Thyroid gland (tissue), 4 donors: ENCODE results near the gene LPP.

Source experiments
- CTCF ChIP-seq, 6 experiments: fragments of 200-600 bp in 3 of 6; fragments of 450-650 bp in 3 of 6; sonication (generic) in 3 of 6; IDR thresholded peaks; one replicate each; pipeline ENCODE4 v1.5.1; 2016 to 2019; ENCODE audit warnings: antibody characterized with exemption in 6 of 6, mild to moderate bottlenecking in 2 of 6, inconsistent platforms in 1 of 6, moderate library complexity in 1 of 6
- POLR2A ChIP-seq, 2 donors: fragments of 450-650 bp; IDR thresholded peaks; one replicate each; pipeline ENCODE4 v1.6.1; 2017; ENCODE audit warnings: antibody characterized with exemption in 2 of 2, mild to moderate bottlenecking in 2 of 2, moderate library complexity in 1 of 2

- TF ChIP-seq POLR2A (IDR thresholded peaks at IDR 0.05), result no peak
- no peak for TF ChIP-seq CTCF (IDR thresholded peaks at IDR 0.05)
Observed at GRCh38 chr3:188209740-188210139, 55.8 kb downstream of the LPP start.
